Right ventricle myocardium inferior (tissue), 1 donor: ENCODE results near the gene ADTRP. TPM values are rescaled to one million over a fixed set of nuclear protein-coding genes. Genes with fewer than 3 reads are reported as not detected.

Source experiments
- ATAC-seq: fragments of 200-7000 bp; cut with Tn5 transposase; one replicate; pipeline ENCODE4 v1.9.1; 2020; ENCODE audit warnings: mild to moderate bottlenecking, moderate library complexity
- DNase-seq: peaks from one replicate; pipeline ENCODE4 v3.0.0; 2021; ENCODE audit errors: missing footprints
- intact Hi-C: fragments of 100-400 bp; cut with DNase I; formaldehyde crosslinking; loops from one replicate; pipeline ENCODE4 v1.11.0; 2022
- long read RNA-seq: library from polyadenylated mRNA; unstranded; transcript quantifications from one replicate; pipeline ENCODE4 v2.0.0, GENCODE V29; 2021
- total RNA-seq: library from RNA; stranded (reverse); fragmentation: NEBNext Ultra II Directional; extraction: Animal tissue kit (Norgen Biotek cat#: 25700); gene quantifications from one replicate; pipeline ENCODE4 v1.2.1, GENCODE V29; 2021
- donor health status: DM: no; HTN: yes; CAD: no; lungs with severe emphysema.

ADTRP gene, protein sequence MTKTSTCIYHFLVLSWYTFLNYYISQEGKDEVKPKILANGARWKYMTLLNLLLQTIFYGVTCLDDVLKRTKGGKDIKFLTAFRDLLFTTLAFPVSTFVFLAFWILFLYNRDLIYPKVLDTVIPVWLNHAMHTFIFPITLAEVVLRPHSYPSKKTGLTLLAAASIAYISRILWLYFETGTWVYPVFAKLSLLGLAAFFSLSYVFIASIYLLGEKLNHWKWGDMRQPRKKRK
- not detected for total RNA-seq
- long read RNA-seq: 0 reads

DNA sequence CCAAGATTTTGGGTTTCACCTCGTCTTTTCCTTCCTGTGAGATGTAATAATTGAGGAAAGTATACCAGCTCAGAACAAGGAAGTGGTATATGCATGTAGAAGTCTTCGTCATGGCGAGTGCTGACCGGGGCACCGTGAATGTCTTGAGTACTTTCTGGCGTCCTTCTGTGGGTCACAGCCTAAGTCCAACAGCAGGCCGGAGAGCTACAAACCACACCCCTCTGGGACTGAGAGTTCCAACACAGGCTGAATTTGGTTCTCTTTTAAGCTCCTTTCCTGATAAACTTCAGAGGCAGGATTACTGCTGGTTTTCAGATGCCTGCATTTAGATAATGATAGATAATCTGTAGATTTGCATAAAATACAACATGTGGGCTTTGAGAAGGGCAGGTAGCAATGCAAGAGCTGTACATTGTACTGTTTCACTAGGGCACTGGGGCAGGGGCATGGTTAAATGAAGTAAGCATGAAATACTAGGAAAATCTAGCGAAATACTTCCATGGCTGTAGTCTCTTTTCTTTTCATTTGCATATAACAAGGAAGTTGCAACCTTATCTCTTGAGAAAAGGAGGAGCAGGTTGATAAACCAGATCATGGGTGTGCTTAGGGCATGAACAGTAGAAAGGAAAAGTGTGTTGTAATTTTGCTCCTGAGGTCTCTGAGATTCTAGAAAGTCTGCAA lies at the start of gene ADTRP:
ADTRP (minus strand) TSS at position 156 of the 681 bp plus-strand sequence; CDS start at position 112, 44 bp downstream.
- intact Hi-C loops: no loop called here
- ATAC-seq (peak; percentile 70), DNase-seq (no peak)

- no peak for DNase-seq
- intact Hi-C loops: no loop called here
- no peak for ATAC-seq
These were observed 48.2 kb upstream of the ADTRP start for GRCh38 chr6:11826779-11827178.

GRCh38 chr6:11824986-11825385 lies 46.4 kb upstream of the ADTRP start:
- ATAC-seq (no peak), DNase-seq (no peak)
- intact Hi-C loops: loop anchor here (5.0 kb wide), 1 partner anchor 407 kb away; no protein-coding TSS in a partner anchor

GRCh38 chr6:11822346-11822745 lies 43.7 kb upstream of the ADTRP start:
- DNase-seq (no peak), ATAC-seq (no peak)
- intact Hi-C loops: loop anchor here (5.0 kb wide), 1 partner anchor 410 kb away; no protein-coding TSS in a partner anchor

DNA sequence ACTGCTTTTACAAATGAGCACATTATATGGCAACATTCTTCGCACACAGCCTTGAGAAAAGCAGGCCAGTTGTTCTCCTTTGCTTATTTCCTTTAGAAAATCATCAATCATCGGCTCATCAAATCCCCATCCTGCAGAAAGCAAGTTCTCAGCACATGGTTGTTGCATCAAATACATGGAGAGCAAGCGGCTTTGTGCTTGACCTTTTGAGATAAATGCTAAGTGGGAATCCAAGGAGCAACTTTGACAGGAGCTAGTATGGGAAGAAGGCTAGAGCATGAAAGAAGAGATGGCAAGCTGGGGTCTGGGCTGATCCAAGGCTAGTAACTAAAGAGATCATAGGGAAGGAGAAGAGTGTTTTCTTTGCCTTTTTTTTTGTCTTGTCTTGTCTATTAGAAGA lies 43.2 kb upstream of the ADTRP start:
- DNase-seq (no peak), ATAC-seq (no peak)
- intact Hi-C loops: loop anchor here (5.0 kb wide), 1 partner anchor 411 kb away; no protein-coding TSS in a partner anchor

DNA sequence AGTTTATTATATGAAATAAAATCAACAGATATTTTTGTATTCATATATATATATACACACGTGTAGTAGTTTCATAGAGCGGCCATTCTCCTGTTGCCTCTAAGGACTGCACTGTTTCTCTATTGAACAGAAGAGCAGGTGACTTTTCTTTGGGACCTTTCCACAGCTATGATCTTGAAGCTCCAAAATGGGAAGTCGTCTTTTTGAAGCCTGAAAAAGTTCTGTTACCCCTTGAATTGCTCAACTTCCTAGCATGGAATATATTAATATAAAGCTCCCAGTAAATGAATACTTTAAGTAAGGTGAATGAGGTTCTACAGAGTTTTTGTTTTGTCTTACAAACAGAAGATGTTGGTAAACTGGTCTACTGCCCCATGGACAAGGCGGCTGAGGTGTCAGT lies 42.2 kb upstream of the ADTRP start:
- ATAC-seq (no peak), DNase-seq (no peak)
- intact Hi-C loops: loop anchor here (5.0 kb wide), 1 partner anchor 411 kb away; no protein-coding TSS in a partner anchor

GRCh38 chr6:11819486-11819885 lies 40.9 kb upstream of the ADTRP start:
- DNase-seq: no peak
- ATAC-seq: no peak
- intact Hi-C loops: no loop called here

DNA sequence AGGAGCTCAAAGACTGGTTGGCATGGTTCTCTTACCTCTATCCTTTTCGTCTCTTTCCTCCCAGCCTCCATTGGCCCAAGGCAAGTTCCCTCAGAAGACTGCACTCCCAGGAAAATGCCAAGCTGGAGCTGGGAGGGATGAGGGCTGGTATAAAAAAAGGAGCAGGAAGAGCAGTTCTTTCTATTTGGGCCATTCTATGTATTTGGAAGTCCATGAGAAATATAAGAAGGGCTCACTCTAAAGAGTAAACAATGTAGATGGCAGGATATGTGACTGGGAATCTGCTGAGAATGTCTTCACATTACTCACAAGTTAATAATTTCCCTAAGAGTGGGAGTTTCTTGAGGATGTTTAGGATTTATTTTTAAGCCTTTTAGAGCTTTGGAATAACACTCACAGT lies 36.6 kb upstream of the ADTRP start:
- DNase-seq: no peak
- intact Hi-C loops: no loop called here
- no peak for ATAC-seq

DNA sequence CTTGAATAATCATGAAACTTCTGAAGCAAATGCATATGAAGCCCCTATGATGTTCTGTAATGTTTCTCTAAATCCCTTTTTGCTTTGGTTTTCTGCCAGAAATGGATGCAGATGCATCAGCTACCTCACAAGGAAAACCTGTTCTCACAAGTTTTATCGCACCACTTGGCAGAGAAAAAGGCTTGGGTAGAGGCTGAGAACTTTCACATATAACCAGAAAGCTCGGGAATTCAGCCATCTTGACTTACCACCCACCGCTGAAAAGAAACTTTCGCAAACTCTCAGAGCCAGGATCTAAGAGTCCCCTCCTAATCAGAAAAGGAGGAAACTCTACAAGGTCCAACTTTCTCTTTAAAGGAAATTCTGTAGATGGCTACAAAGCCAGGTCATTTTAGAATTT lies 36.2 kb upstream of the ADTRP start:
- DNase-seq: no peak
- intact Hi-C loops: loop anchor here (5.0 kb wide), 2 partner anchors 113 to 182 kb away; no protein-coding TSS in a partner anchor
- no peak for ATAC-seq

DNA sequence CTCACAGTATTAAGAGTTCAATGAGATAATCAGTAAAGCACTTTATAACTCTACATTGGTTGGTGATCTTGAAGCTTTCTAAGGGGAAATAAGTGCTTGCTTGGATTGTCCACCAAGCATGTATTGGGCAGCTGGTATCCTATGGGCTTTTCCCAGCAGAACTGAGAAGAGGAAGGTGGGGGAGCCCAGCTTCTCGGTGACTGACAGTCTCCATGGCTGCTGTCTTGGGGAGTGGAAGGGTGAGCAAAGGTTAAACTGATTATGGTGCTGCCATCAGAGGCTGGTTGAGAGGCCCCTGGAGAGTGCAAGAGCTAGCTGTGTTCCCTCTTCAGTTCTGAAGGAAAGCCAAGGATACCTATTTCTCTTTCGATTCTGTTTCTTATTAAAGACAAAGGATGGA lies 35.5 kb upstream of the ADTRP start:
- intact Hi-C loops: loop anchor here (5.0 kb wide), 2 partner anchors 112 to 183 kb away; no protein-coding TSS in a partner anchor
- ATAC-seq: no peak
- DNase-seq: no peak

DNA sequence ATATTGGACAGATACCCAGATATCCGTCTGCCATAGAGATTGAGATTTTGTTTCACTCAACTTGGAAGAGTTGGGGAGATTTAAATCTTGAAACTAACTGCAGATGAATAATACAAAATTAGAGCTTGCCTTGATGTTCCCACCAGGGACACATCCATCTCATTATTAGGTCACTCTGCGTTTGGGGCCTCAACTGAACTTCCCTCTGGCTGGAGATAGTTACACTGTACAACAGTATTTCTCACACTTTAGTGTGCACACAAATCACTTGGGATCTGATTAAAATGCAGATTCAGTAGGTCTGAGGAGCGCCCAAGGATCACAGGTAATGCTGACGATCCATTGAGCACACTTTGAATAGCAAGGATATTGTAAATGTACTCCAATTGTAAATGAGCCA lies 35.0 kb upstream of the ADTRP start:
- DNase-seq (no peak), ATAC-seq (no peak)
- intact Hi-C loops: loop anchor here (5.0 kb wide), 2 partner anchors 111 to 184 kb away; no protein-coding TSS in a partner anchor

- DNase-seq: no peak
- intact Hi-C loops: loop anchor here (5.0 kb wide), 2 partner anchors 111 to 184 kb away; no protein-coding TSS in a partner anchor
- no peak for ATAC-seq
These were observed 34.3 kb upstream of the ADTRP start for GRCh38 chr6:11812951-11813350.

GRCh38 chr6:11812439-11812838 lies 33.8 kb upstream of the ADTRP start:
- DNase-seq (no peak), ATAC-seq (no peak)
- intact Hi-C loops: loop anchor here (5.0 kb wide), 2 partner anchors 110 to 185 kb away; no protein-coding TSS in a partner anchor

DNA sequence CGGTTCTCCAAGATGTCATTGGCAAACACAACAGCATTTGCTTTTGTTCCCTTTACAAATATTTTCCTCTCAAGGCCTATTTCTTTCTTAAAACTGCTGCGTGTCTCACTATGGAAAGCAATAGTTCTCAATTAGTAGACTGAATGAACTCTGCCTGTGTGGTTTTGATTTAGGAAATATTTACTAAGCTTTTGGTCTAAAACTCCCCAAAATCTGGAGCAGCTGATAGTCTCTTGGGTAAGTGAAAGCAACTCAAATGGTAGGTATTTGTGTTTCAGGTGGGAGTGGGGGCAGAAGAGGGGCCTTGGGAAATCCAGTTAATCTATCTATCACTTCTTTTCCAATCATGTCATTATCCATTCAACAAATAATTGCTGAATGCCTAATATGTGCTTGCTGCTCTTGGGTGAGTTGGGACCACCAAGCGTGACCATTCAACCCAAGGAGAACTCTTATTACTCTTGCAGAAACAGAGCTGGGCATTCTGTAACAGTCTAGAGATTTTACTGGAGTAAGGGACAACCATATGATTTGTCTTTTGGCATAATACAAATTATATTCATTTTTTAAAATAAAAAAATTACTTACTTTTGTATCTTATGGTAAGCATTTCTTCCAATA lies 33.2 kb upstream of the ADTRP start:
- intact Hi-C loops: loop anchor here (5.0 kb wide), 2 partner anchors 109 to 186 kb away; no protein-coding TSS in a partner anchor
- DNase-seq: no peak
- no peak for ATAC-seq

- DNase-seq (no peak), ATAC-seq (no peak)
- intact Hi-C loops: loop anchor here (5.0 kb wide), 2 partner anchors 109 to 186 kb away; no protein-coding TSS in a partner anchor
These were observed 32.4 kb upstream of the ADTRP start for GRCh38 chr6:11810854-11811643.

- ATAC-seq: peak; percentile 92
- DNase-seq: peak; percentile 73
- intact Hi-C loops: loop anchor here (5.0 kb wide), 2 partner anchors 108 to 187 kb away; no protein-coding TSS in a partner anchor
These were observed 31.5 kb upstream of the ADTRP start for GRCh38 chr6:11810039-11810541.

DNA sequence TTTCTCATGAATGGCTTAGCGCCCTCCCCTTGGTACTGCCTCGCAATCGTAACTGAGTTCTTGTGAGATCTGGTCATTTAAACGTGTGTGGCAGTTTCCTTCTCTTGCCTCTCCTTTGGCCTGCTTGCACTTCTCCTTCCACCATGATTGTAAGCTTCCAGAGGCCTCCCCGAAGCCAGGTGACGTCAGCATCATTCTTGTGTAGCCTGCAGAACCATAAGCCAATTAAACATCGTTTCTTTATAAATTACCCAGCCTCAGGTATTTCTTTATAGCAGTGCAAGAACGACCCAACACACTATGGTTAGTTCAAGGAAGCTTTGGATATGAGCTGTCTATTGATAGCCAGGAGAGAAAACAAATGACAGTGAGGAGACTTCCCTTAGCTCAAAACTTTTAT lies 29.5 kb upstream of the ADTRP start:
- DNase-seq (no peak), ATAC-seq (no peak)
- intact Hi-C loops: no loop called here

- ATAC-seq (no peak), DNase-seq (no peak)
- intact Hi-C loops: no loop called here
These were observed 28.1 kb upstream of the ADTRP start for GRCh38 chr6:11806561-11807317.
